Choroid plexus epithelial cell (primary cell): ENCODE measurements around the gene GSS.

Source experiments
- DNase-seq: peaks from one replicate; pipeline ENCODE4 v3.0.0-alpha.2; 2010; ENCODE audit warnings: low read depth
- H3K4me3 ChIP-seq: 2 replicates; pipeline ENCODE4 v1.5.1; 2011; ENCODE audit warnings: low read depth, mild to moderate bottlenecking, control low read depth, low read length, moderate library complexity
- CTCF ChIP-seq: conservative IDR thresholded peaks from 2 replicates; pipeline ENCODE4 v1.5.1; 2011; ENCODE audit warnings: low read depth, mild to moderate bottlenecking, control low read depth, inconsistent platforms, low read length, moderate library complexity

Gene GSS

GRCh38 chr20:35001596-35002362 lies 46.2 kb upstream of the GSS start:
- no peak overlapping the region for H3K4me3 ChIP-seq
- DNase-seq, result peak; percentile 47
- TF ChIP-seq CTCF, result peak; percentile 66

GRCh38 chr20:35000922-35001595 lies 45.5 kb upstream of the GSS start:
- DNase-seq, result no peak
- TF ChIP-seq CTCF, result no peak
- H3K4me3 ChIP-seq, result no peak overlapping the region

- TF ChIP-seq CTCF, result no peak
- H3K4me3 ChIP-seq, result no peak overlapping the region
- DNase-seq, result no peak
Observed at GRCh38 chr20:35000311-35000921, 44.8 kb upstream of the GSS start.

- no peak overlapping the region for H3K4me3 ChIP-seq
- DNase-seq, result no peak
- TF ChIP-seq CTCF, result no peak
Observed at GRCh38 chr20:34999782-35000181, 44.2 kb upstream of the GSS start.

- no peak for DNase-seq
- TF ChIP-seq CTCF, result no peak
- H3K4me3 ChIP-seq, result no peak overlapping the region
Observed at GRCh38 chr20:34999021-34999451, 43.4 kb upstream of the GSS start.

- TF ChIP-seq CTCF, result no peak
- H3K4me3 ChIP-seq, result no peak overlapping the region
- no peak for DNase-seq
Observed at GRCh38 chr20:34998331-34998950, 42.8 kb upstream of the GSS start.
